Measurements from ENCODE around the gene AHDC1.
A peak's percentile ranks its signal among the peaks of the same experiment; 100 is the strongest.

The AHDC1 gene

DNA sequence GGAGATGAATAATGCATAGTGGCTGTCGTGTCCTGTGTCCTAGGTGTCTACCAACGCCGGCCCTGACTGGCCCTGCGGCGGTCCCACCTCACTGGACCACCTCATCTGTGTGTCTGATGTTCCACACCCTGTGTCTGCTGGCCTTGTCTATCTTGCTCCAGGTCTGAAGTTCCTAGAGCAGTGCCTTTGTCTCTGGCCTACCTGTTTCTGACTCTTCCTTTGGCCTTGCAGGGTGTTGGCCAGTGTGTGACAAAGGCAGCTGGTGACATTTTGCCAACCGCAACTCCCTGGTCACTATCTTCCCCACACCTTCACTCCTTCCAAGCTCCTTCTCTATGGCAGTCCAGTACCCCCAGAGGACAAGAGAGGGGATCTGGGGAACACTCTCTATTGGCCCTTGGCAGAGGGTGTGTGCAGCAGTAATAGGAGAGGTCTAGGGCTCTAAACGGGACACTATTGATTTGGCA is 1.4 kb upstream of the AHDC1 start:
- no peaks in the 10 kb centered on the region for H3K9me2 ChIP-seq (replicated peaks; ENCODE audit: control insufficient read depth, low read length)
- peaks cover 23% of the 10 kb centered on the region for H3F3A ChIP-seq (ENCODE audit: control insufficient read depth, insufficient read depth)
- TF ChIP-seq EZH2phosphoT487 (IDR thresholded peaks at IDR 0.05; ENCODE audit: borderline replicate concordance, low read length), result no peak
- TF ChIP-seq, protein P1, sequence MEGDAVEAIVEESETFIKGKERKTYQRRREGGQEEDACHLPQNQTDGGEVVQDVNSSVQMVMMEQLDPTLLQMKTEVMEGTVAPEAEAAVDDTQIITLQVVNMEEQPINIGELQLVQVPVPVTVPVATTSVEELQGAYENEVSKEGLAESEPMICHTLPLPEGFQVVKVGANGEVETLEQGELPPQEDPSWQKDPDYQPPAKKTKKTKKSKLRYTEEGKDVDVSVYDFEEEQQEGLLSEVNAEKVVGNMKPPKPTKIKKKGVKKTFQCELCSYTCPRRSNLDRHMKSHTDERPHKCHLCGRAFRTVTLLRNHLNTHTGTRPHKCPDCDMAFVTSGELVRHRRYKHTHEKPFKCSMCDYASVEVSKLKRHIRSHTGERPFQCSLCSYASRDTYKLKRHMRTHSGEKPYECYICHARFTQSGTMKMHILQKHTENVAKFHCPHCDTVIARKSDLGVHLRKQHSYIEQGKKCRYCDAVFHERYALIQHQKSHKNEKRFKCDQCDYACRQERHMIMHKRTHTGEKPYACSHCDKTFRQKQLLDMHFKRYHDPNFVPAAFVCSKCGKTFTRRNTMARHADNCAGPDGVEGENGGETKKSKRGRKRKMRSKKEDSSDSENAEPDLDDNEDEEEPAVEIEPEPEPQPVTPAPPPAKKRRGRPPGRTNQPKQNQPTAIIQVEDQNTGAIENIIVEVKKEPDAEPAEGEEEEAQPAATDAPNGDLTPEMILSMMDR (IDR thresholded peaks at IDR 0.05; ENCODE audit: low read depth, low read length, poor library complexity, severe bottlenecking), result no peak
- H3K27me3 ChIP-seq (ENCODE audit: control insufficient read depth, low read length), result no peaks in the 10 kb centered on the region
- H3K4me3 ChIP-seq (ENCODE audit: low read length), result no peak overlapping the region
- H3K27ac ChIP-seq (ENCODE audit: low read depth, low read length), result no peak overlapping the region
- H4K20me1 ChIP-seq (ENCODE audit: control insufficient read depth, insufficient read depth, low read depth, low read length), result no peaks in the 10 kb centered on the region; the same call in 1 of the 2 replicates
- no peak overlapping the region for H3K4me2 ChIP-seq (ENCODE audit: low read length)
- H3K9me3 ChIP-seq (ENCODE audit: control insufficient read depth, insufficient read depth, low read length), result no peaks in the 10 kb centered on the region
- H3K4me1 ChIP-seq (ENCODE audit: control insufficient read depth, low read length), result peaks cover 69% of the 10 kb centered on the region
- H3K36me3 ChIP-seq (ENCODE audit: control insufficient read depth, low read length), result no peaks in the 10 kb centered on the region
- H3K79me2 ChIP-seq (ENCODE audit: control insufficient read depth, low read length), result peaks cover 7% of the 10 kb centered on the region

DNA sequence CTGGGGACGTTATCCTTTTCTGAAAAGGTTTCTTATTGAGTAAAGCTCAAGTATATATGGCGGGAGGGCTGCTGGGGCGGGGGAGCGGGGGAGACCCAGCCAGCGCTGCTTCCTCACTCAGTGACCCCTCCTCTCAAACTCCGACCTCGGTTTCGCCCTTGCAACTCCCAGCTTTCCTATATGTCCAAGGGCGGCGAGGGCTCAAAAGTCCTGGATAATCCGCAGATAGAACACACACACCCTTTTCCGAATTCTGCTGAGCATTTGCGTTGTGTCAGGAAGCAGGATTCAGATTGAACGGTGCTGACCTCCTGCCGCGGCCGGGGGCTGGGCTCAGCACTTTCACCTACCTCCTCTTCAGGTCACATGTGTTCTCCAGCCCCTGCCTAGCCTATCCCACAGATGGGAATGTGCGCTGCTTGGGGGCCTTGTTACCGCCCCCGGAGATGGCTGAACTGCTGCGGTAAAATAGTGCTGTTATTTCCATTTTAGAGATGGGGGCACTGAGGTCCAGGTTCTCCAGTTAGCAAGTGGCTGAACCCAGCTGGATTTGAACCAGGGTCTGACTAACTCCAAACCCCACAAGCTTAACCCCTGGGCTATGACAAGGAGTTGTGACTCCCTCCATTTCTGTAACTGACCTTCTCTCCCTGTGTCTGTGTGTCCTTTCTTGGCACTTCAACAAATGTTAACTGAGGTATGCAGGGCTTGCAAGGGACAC is 795 bp upstream of the AHDC1 start:
- H3K36me3 ChIP-seq (ENCODE audit: control insufficient read depth, low read length), result no peaks in the 10 kb centered on the region
- H3K9me3 ChIP-seq (ENCODE audit: control insufficient read depth, insufficient read depth, low read length), result no peaks in the 10 kb centered on the region
- H3F3A ChIP-seq (ENCODE audit: control insufficient read depth, insufficient read depth), result peaks cover 23% of the 10 kb centered on the region
- peak overlapping the region; percentile 81 for H3K4me3 ChIP-seq (ENCODE audit: low read length)
- no peaks in the 10 kb centered on the region; the same call in 1 of the 2 replicates for H4K20me1 ChIP-seq (ENCODE audit: control insufficient read depth, insufficient read depth, low read depth, low read length)
- H3K4me2 ChIP-seq (ENCODE audit: low read length), result peak overlapping the region; percentile 79
- no peak overlapping the region for H3K27ac ChIP-seq (ENCODE audit: low read depth, low read length)
- no peaks in the 10 kb centered on the region for H3K27me3 ChIP-seq (ENCODE audit: control insufficient read depth, low read length)
- H3K4me1 ChIP-seq (ENCODE audit: control insufficient read depth, low read length), result peaks cover 69% of the 10 kb centered on the region
- no peaks in the 10 kb centered on the region for H3K9me2 ChIP-seq (replicated peaks; ENCODE audit: control insufficient read depth, low read length)
- peaks cover 10% of the 10 kb centered on the region for H3K79me2 ChIP-seq (ENCODE audit: control insufficient read depth, low read length)
- TF ChIP-seq EZH2phosphoT487 (IDR thresholded peaks at IDR 0.05; ENCODE audit: borderline replicate concordance, low read length), result no peak
- TF ChIP-seq, protein P1 (IDR thresholded peaks at IDR 0.05; ENCODE audit: low read depth, low read length, poor library complexity, severe bottlenecking), result no peak

DNA sequence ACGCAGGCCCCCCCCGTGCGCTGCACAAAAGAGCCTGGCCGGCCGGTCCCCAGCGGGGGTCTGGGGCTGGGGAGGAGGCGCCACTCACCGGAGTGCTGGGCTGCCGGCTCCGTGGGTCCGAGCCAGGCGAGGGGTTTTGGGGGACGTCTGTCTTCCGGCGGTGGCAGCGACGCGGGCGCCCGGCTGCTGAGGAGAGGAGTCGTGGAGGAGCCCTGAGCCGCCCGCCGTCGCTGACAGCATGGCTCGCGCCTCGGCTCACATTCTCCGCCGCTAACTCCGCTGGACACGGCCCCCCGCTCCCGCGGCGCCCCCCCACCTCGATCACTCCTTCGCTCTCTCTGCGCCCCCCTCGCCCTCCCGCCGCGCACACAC is 649 bp downstream of the AHDC1 start:
- Histone ChIP-seq H3F3A (ENCODE audit: control insufficient read depth, insufficient read depth) (peaks cover 18% of the 10 kb centered on the region), H3K9me2 (replicated peaks; ENCODE audit: control insufficient read depth, low read length) (no peaks in the 10 kb centered on the region), H3K4me1 (ENCODE audit: control insufficient read depth, low read length) (peaks cover 69% of the 10 kb centered on the region), H4K20me1 (ENCODE audit: control insufficient read depth, insufficient read depth, low read depth, low read length) (no peaks in the 10 kb centered on the region; the same call in 1 of the 2 replicates), H3K9me3 (ENCODE audit: control insufficient read depth, insufficient read depth, low read length) (no peaks in the 10 kb centered on the region), H3K4me3 (ENCODE audit: low read length) (peak overlapping the region; percentile 81), H3K79me2 (ENCODE audit: control insufficient read depth, low read length) (peaks cover 22% of the 10 kb centered on the region), H3K27ac (ENCODE audit: low read depth, low read length) (peak overlapping the region; percentile 66), H3K4me2 (ENCODE audit: low read length) (peak overlapping the region; percentile 79), H3K27me3 (ENCODE audit: control insufficient read depth, low read length) (no peaks in the 10 kb centered on the region), H3K36me3 (ENCODE audit: control insufficient read depth, low read length) (no peaks in the 10 kb centered on the region)
- TF ChIP-seq, protein P1 (IDR thresholded peaks at IDR 0.05; ENCODE audit: low read depth, low read length, poor library complexity, severe bottlenecking), result no peak
- TF ChIP-seq EZH2phosphoT487 (IDR thresholded peaks at IDR 0.05; ENCODE audit: borderline replicate concordance, low read length), result no peak
